Measurements from ENCODE around the gene SUN3.

DNA sequence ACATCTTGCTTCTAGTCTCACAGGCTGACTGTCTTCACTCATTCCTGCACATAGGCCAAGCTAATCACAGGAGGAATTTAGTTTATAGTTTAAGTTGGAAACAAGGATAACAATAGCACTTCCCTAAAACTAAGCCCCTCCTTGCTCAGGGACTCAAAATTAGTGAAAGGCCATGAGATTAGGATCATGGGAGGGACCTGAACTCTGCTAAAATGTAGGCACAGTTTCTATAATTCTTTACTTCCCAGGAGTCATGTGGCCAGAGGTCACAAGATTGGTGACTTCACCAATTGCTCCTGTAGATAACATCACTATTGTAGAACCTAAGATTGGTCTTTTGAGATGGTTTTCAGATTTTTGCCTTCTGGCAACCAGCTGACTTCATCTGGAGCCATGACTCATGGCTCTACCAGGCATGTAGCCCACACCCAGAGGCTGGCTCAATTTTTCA lies 45.3 kb upstream of the SUN3 start:
- TF ChIP-seq, protein P1, sequence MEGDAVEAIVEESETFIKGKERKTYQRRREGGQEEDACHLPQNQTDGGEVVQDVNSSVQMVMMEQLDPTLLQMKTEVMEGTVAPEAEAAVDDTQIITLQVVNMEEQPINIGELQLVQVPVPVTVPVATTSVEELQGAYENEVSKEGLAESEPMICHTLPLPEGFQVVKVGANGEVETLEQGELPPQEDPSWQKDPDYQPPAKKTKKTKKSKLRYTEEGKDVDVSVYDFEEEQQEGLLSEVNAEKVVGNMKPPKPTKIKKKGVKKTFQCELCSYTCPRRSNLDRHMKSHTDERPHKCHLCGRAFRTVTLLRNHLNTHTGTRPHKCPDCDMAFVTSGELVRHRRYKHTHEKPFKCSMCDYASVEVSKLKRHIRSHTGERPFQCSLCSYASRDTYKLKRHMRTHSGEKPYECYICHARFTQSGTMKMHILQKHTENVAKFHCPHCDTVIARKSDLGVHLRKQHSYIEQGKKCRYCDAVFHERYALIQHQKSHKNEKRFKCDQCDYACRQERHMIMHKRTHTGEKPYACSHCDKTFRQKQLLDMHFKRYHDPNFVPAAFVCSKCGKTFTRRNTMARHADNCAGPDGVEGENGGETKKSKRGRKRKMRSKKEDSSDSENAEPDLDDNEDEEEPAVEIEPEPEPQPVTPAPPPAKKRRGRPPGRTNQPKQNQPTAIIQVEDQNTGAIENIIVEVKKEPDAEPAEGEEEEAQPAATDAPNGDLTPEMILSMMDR (IDR thresholded peaks at IDR 0.05; ENCODE audit: low read depth, low read length), result no peak
- no peak for TF ChIP-seq POLR2A (IDR thresholded peaks at IDR 0.05; ENCODE audit: extremely low read depth, insufficient read length)

Data from NB4 (cell line).